Prostate gland (tissue), 2 donors: ENCODE measurements around the gene KCNK4. TPM values are rescaled to one million over a fixed set of nuclear protein-coding genes. Genes with fewer than 3 reads are reported as not detected.

Experiments
- DNase-seq: peaks from one replicate; pipeline ENCODE4 v3.0.0-alpha.2; 2019; ENCODE audit warnings: low spot score
- H3K27ac ChIP-seq, 2 donors: fragments of 200-600 bp; sonication (generic); 2 replicates each; pipeline ENCODE4 v1.5.1; 2017 to 2019
- H3K27me3 ChIP-seq: fragments of 200-600 bp; sonication (generic); replicated peaks from 2 replicates; pipeline ENCODE4 v1.5.1; 2019; ENCODE audit not compliant: insufficient read depth
- H3K36me3 ChIP-seq, 2 donors: fragments of 200-600 bp; sonication (generic); 1 replicate in 1 of 2; 2 replicates in 1 of 2; pipeline versions ENCODE4 v1.5.1 to v1.8.1; 2017 to 2019
- H3K4me1 ChIP-seq: fragments of 200-600 bp; sonication (generic); replicated peaks from 2 replicates; pipeline ENCODE4 v1.5.1; 2019
- H3K4me3 ChIP-seq, 2 donors: fragments of 200-600 bp; sonication (generic); 2 replicates each; pipeline ENCODE4 v1.5.1; 2017 to 2019
- H3K9me3 ChIP-seq: fragments of 200-600 bp; sonication (generic); 2 replicates; pipeline ENCODE4 v1.5.1; 2017
- POLR2A ChIP-seq: fragments of 450-650 bp; IDR thresholded peaks from one replicate; pipeline ENCODE4 v1.6.1; 2016; ENCODE audit warnings: antibody characterized with exemption, mild to moderate bottlenecking
- POLR2AphosphoS5 ChIP-seq: sonication (generic); formaldehyde crosslinking; IDR thresholded peaks from one replicate; pipeline ENCODE4 v1.6.1; 2017; ENCODE audit warnings: antibody characterized with exemption
- WGBS: methylation state at CpG from one replicate; pipeline ENCODE4 v1.1.5; 2018; 5-methylcytosine and 5-hydroxymethylcytosine counted together
- intact Hi-C: fragments of 100-400 bp; cut with DNase I; formaldehyde crosslinking; loops from one replicate; pipeline ENCODE4 v1.14.2; 2022
- microRNA-seq: library from miRNA; unstranded; fragments of <30 nt; microRNA quantifications from one replicate; pipeline ENCODE4, GENCODE V29; 2016
- small RNA-seq, 2 donors: library from RNA; depleted of rRNA; stranded (forward); fragments of <200 nt; gene quantifications; one replicate each; pipeline ENCODE3, GENCODE V24; 2016
- total RNA-seq, 2 donors: library from RNA; depleted of rRNA; stranded (reverse); fragments of >200 nt; gene quantifications; one replicate each; pipeline ENCODE4 v1.1.0, GENCODE V29; 2016
- TF ChIP-seq, protein P1 (sequence below), 4 experiments: fragments of 200-600 bp in 2 of 4; fragments of 450-650 bp in 2 of 4; sonication (generic) in 2 of 4; IDR thresholded peaks; 1 replicate in 3 of 4; 2 replicates in 1 of 4; pipeline ENCODE4 v1.5.1; 2016 to 2019; ENCODE audit warnings: antibody characterized with exemption in 4 of 4, mild to moderate bottlenecking in 2 of 4, moderate library complexity in 2 of 4

The KCNK4 gene
- total RNA-seq, 2 donors from 2014 or later = not detected

GRCh38 chr11:64347193-64347867, 56.2 kb downstream of the KCNK4 start:
- H3K9me3 ChIP-seq = no peaks in the 10 kb centered on the region
- no peaks in the 10 kb centered on the region for H3K36me3 ChIP-seq
- 80% methylated on average over 12 of the region's 12 CpGs for WGBS
- intact Hi-C loops = no loop called here
- TF ChIP-seq POLR2A (no peak), POLR2AphosphoS5 (no peak)
- TF ChIP-seq, protein P1, sequence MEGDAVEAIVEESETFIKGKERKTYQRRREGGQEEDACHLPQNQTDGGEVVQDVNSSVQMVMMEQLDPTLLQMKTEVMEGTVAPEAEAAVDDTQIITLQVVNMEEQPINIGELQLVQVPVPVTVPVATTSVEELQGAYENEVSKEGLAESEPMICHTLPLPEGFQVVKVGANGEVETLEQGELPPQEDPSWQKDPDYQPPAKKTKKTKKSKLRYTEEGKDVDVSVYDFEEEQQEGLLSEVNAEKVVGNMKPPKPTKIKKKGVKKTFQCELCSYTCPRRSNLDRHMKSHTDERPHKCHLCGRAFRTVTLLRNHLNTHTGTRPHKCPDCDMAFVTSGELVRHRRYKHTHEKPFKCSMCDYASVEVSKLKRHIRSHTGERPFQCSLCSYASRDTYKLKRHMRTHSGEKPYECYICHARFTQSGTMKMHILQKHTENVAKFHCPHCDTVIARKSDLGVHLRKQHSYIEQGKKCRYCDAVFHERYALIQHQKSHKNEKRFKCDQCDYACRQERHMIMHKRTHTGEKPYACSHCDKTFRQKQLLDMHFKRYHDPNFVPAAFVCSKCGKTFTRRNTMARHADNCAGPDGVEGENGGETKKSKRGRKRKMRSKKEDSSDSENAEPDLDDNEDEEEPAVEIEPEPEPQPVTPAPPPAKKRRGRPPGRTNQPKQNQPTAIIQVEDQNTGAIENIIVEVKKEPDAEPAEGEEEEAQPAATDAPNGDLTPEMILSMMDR (IDR thresholded peaks at IDR 0.05) = no peak
- H3K27me3 ChIP-seq = no peaks in the 10 kb centered on the region
- DNase-seq = no peak
- H3K27ac ChIP-seq = no peak overlapping the region
- no peak overlapping the region for H3K4me3 ChIP-seq
- H3K4me1 ChIP-seq = no peaks in the 10 kb centered on the region

DNA sequence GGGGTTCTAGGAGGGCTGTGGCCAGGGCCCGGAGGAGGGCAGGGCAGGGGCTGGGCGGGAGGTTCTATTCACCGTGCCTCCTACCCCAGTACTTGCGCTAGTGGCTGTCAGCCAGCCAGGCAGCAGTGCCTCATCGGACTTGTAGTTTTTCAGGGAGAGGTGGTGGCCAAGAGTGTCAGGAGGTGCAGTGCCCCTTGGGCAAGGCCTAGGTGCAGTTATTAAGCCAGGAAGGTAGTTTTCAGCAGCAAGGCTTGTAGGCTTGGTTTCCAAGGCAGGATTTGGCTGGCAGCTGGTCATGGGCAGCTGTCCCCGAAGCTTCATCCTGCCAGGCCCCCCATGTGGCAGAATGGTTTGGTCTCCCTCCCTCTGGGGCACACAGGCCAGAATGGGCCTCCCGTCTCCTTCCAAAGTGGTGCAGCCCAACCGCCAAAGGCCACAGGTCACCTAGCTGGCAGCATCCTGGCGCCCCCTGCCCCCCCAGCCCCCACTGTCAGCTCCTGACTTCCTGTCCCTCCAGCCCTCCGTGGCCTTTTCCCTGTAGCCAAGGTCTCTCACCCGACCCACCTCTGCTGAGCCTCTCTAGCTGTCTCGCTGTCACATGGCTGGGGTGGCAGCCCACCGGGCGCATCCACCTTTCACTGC, 57.4 kb downstream of the KCNK4 start:
- no peaks in the 10 kb centered on the region for H3K36me3 ChIP-seq
- WGBS = 62% methylated on average over 14 of the region's 14 CpGs
- no peaks in the 10 kb centered on the region for H3K9me3 ChIP-seq
- H3K4me3 ChIP-seq = no peak overlapping the region
- intact Hi-C loops = no loop called here
- TF ChIP-seq POLR2A (no peak), POLR2AphosphoS5 (no peak)
- TF ChIP-seq, protein P1 (IDR thresholded peaks at IDR 0.05) = no peak
- no peak overlapping the region for H3K27ac ChIP-seq
- H3K27me3 ChIP-seq = no peaks in the 10 kb centered on the region
- H3K4me1 ChIP-seq = no peaks in the 10 kb centered on the region
- no peak for DNase-seq

DNA sequence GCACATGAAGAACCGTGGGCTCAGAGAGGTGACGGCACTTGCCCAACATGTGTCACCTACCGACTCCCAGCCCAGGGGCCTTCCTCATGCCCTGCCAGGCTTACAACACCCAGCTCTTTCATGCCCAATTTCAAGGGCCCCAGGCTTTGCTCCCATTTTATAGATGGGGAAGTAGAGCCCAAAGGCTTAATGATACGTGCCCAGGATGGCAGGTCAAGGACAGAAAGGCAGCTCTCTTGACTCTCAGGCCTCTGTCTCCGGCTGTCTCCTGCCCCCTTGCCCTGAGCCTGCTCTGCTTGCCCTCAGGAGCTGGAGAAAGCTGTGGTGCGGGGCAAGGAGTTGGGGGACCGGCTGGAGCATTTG, 57.9 kb downstream of the KCNK4 start:
- DNase-seq = no peak
- H3K4me1 ChIP-seq = no peaks in the 10 kb centered on the region
- no peak overlapping the region for H3K27ac ChIP-seq
- H3K4me3 ChIP-seq = no peak overlapping the region
- H3K27me3 ChIP-seq = no peaks in the 10 kb centered on the region
- no peaks in the 10 kb centered on the region for H3K9me3 ChIP-seq
- TF ChIP-seq, protein P1 (IDR thresholded peaks at IDR 0.05) = no peak
- TF ChIP-seq POLR2AphosphoS5 (no peak), POLR2A (no peak)
- whole genome bisulfite sequencing = 91% methylated on average over 7 of the region's 7 CpGs
- intact Hi-C loops = no loop called here
- H3K36me3 ChIP-seq = no peaks in the 10 kb centered on the region

GRCh38 chr11:64349404-64349803, 58.3 kb downstream of the KCNK4 start:
- WGBS = 90% methylated on average over 11 of the region's 11 CpGs
- TF ChIP-seq POLR2AphosphoS5 (no peak), POLR2A (no peak)
- TF ChIP-seq, protein P1 (IDR thresholded peaks at IDR 0.05) = no peak
- DNase-seq = no peak
- Histone ChIP-seq H3K9me3 (no peaks in the 10 kb centered on the region), H3K27ac (no peak overlapping the region), H3K4me1 (no peaks in the 10 kb centered on the region), H3K36me3 (no peaks in the 10 kb centered on the region), H3K4me3 (no peak overlapping the region), H3K27me3 (no peaks in the 10 kb centered on the region)
- intact Hi-C loops = no loop called here

Small RNA genes within 50 kb of the gene (microRNA-seq; reads per million reads assigned to microRNA genes)
- not detected for gene MIR7155

Small RNA genes within 50 kb of the gene (small RNA-seq; reads per million reads assigned to genes)
- gene MIR7155 (0 to 0.19 reads per million in 2 donors), gene RF00019 (0 reads per million in 2 donors)

Other genes starting within 250 kb of the KCNK4 start
- gene MACROD1, start 125.2 kb upstream of the KCNK4 start, total RNA-seq = 10 to 100 TPM; 33.5 to 68.2 TPM
- 100 to 1,000 TPM; 104 to 139 TPM for gene STIP1, start 105.1 kb upstream of the KCNK4 start, total RNA-seq
- 10 to 100 TPM in 1 of 2 donors, 1 to 10 TPM in 1; 5.3 to 12.8 TPM for gene FERMT3, start 84.6 kb upstream of the KCNK4 start, total RNA-seq
- gene TRPT1, start 65.1 kb upstream of the KCNK4 start, total RNA-seq = 10 to 100 TPM; 63.6 to 87.7 TPM
- gene NUDT22, start 65.0 kb upstream of the KCNK4 start, total RNA-seq = 10 to 100 TPM; 89.5 to 90.8 TPM
- gene DNAJC4, start 60.8 kb upstream of the KCNK4 start, total RNA-seq = 10 to 100 TPM; 55.8 to 63.8 TPM
- gene VEGFB, start 56.7 kb upstream of the KCNK4 start, total RNA-seq = 10 to 100 TPM; 50.9 to 91.2 TPM
- 100 to 1,000 TPM; 138 to 164 TPM for gene FKBP2, start 50.2 kb upstream of the KCNK4 start, total RNA-seq
- 10 to 100 TPM; 60.5 to 69.3 TPM for gene PPP1R14B, start 44.4 kb upstream of the KCNK4 start, total RNA-seq
- gene PLCB3, start 39.8 kb upstream of the KCNK4 start, total RNA-seq = 10 to 100 TPM; 26.3 to 43.1 TPM
- gene BAD, start 6.6 kb upstream of the KCNK4 start, total RNA-seq = 100 to 1,000 TPM; 140 to 161 TPM
- gene GPR137, start 5.5 kb upstream of the KCNK4 start, total RNA-seq = 10 to 100 TPM; 38.8 to 94.9 TPM
- gene CATSPERZ, start 9.1 kb downstream of the KCNK4 start, total RNA-seq = 10 to 100 TPM in 1 of 2 donors, not detected in 1; 44.3 TPM
- gene ESRRA, start 14.2 kb downstream of the KCNK4 start, total RNA-seq = 10 to 100 TPM; 38.7 to 54.7 TPM
- gene TRMT112, start 26.3 kb downstream of the KCNK4 start, total RNA-seq = 100 to 1,000 TPM; 328 to 400 TPM
- 100 to 1,000 TPM; 224 to 303 TPM for gene PRDX5, start 26.8 kb downstream of the KCNK4 start, total RNA-seq
- 1 to 10 TPM; 3.0 to 10.0 TPM for gene CCDC88B, start 48.9 kb downstream of the KCNK4 start, total RNA-seq
- 10 to 100 TPM; 18.9 to 23.7 TPM for gene RPS6KA4, start 67.9 kb downstream of the KCNK4 start, total RNA-seq